Prostate gland (tissue), 2 donors: Measurements from ENCODE around the gene NSD1. TPM values are rescaled to one million over a fixed set of nuclear protein-coding genes. Genes with fewer than 3 reads are reported as not detected.

Experiments used
- DNase-seq: peaks from one replicate; pipeline ENCODE4 v3.0.0-alpha.2; 2019; ENCODE audit warnings: low spot score
- H3K27ac ChIP-seq, 2 donors: fragments of 200-600 bp; sonication (generic); 2 replicates each; pipeline ENCODE4 v1.5.1; 2017 to 2019
- H3K27me3 ChIP-seq: fragments of 200-600 bp; sonication (generic); replicated peaks from 2 replicates; pipeline ENCODE4 v1.5.1; 2019; ENCODE audit not compliant: insufficient read depth
- H3K36me3 ChIP-seq, 2 donors: fragments of 200-600 bp; sonication (generic); 1 replicate in 1 of 2; 2 replicates in 1 of 2; pipeline versions ENCODE4 v1.5.1 to v1.8.1; 2017 to 2019
- H3K4me1 ChIP-seq: fragments of 200-600 bp; sonication (generic); replicated peaks from 2 replicates; pipeline ENCODE4 v1.5.1; 2019
- H3K4me3 ChIP-seq, 2 donors: fragments of 200-600 bp; sonication (generic); 2 replicates each; pipeline ENCODE4 v1.5.1; 2017 to 2019
- H3K9me3 ChIP-seq: fragments of 200-600 bp; sonication (generic); 2 replicates; pipeline ENCODE4 v1.5.1; 2017
- POLR2A ChIP-seq: fragments of 450-650 bp; IDR thresholded peaks from one replicate; pipeline ENCODE4 v1.6.1; 2016; ENCODE audit warnings: antibody characterized with exemption, mild to moderate bottlenecking
- POLR2AphosphoS5 ChIP-seq: sonication (generic); formaldehyde crosslinking; IDR thresholded peaks from one replicate; pipeline ENCODE4 v1.6.1; 2017; ENCODE audit warnings: antibody characterized with exemption
- WGBS: methylation state at CpG from one replicate; pipeline ENCODE4 v1.1.5; 2018; 5-methylcytosine and 5-hydroxymethylcytosine counted together
- intact Hi-C: fragments of 100-400 bp; cut with DNase I; formaldehyde crosslinking; loops from one replicate; pipeline ENCODE4 v1.14.2; 2022
- total RNA-seq, 2 donors: library from RNA; depleted of rRNA; stranded (reverse); fragments of >200 nt; gene quantifications; one replicate each; pipeline ENCODE4 v1.1.0, GENCODE V29; 2016
- TF ChIP-seq, protein P1 (sequence below), 4 experiments: fragments of 200-600 bp in 2 of 4; fragments of 450-650 bp in 2 of 4; sonication (generic) in 2 of 4; IDR thresholded peaks; 1 replicate in 3 of 4; 2 replicates in 1 of 4; pipeline ENCODE4 v1.5.1; 2016 to 2019; ENCODE audit warnings: antibody characterized with exemption in 4 of 4, mild to moderate bottlenecking in 2 of 4, moderate library complexity in 2 of 4

Gene NSD1
- total RNA-seq, 2 donors from 2014 or later: 37.2 to 53.9 TPM

DNA sequence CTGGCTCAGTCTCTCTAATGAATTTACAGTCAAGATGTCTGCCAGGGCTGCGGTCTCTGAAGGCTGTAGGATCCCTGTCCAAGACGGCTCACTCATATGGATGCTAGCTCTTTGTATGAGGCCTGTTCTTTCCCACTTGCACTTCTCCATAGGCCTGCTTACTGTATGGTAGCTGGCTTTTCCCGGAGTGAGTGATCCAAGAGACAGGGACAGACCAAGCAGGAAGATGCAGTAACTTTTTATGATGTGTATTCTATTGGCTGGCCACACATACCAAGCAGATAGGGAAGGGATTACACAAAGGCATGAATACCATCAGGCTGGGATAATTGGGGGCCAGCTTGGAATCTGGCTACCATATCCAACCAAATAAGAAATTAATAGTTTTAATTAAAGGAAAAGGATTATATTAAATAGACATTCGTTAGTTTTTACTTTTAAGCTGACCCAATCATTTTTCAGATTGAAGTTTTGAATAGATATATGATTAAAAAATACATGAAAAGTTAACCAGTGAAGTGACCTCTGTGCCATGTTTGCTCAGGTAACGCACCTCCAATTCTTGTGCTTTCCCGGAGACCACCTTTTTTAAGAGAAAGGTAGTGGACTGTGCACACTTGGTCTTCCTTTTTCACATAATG, 20.6 kb downstream of the NSD1 start:
- H3K36me3 ChIP-seq: no peaks in the 10 kb centered on the region
- DNase-seq: peak; percentile 54
- WGBS: 43% methylated on average over 6 of the region's 6 CpGs
- H3K9me3 ChIP-seq: no peaks in the 10 kb centered on the region
- intact Hi-C loops: no loop called here
- no peak overlapping the region for H3K27ac ChIP-seq
- no peak for TF ChIP-seq POLR2A
- TF ChIP-seq, protein P1, sequence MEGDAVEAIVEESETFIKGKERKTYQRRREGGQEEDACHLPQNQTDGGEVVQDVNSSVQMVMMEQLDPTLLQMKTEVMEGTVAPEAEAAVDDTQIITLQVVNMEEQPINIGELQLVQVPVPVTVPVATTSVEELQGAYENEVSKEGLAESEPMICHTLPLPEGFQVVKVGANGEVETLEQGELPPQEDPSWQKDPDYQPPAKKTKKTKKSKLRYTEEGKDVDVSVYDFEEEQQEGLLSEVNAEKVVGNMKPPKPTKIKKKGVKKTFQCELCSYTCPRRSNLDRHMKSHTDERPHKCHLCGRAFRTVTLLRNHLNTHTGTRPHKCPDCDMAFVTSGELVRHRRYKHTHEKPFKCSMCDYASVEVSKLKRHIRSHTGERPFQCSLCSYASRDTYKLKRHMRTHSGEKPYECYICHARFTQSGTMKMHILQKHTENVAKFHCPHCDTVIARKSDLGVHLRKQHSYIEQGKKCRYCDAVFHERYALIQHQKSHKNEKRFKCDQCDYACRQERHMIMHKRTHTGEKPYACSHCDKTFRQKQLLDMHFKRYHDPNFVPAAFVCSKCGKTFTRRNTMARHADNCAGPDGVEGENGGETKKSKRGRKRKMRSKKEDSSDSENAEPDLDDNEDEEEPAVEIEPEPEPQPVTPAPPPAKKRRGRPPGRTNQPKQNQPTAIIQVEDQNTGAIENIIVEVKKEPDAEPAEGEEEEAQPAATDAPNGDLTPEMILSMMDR (IDR thresholded peaks at IDR 0.05): no peak
- TF ChIP-seq POLR2AphosphoS5: peak; percentile 61
- H3K27me3 ChIP-seq: no peaks in the 10 kb centered on the region
- no peak overlapping the region for H3K4me3 ChIP-seq
- H3K4me1 ChIP-seq: no peaks in the 10 kb centered on the region

DNA sequence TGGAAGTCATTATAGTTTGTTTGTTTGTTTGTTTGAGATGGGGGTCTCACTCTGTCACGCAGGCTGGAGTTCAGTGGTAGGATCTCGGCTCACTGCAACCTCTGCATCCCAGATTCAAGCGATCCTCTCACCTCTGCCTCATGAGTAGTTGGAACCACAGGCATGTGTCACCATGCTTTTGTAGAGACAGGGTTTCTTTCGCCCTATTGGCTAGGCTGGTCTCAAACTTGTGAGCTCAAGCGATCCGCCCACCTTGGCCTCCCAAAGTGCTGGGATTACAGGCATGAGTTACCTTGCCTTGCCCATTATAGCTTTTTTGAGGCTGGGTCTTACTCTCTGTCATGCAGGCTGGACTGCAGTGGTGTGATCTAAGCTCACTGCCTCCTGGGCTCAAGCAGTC, 28.8 kb downstream of the NSD1 start:
- no peaks in the 10 kb centered on the region for H3K27me3 ChIP-seq
- 98% methylated on average over 6 of the region's 6 CpGs for WGBS
- H3K9me3 ChIP-seq: no peaks in the 10 kb centered on the region
- intact Hi-C loops: no loop called here
- H3K4me3 ChIP-seq: no peak overlapping the region
- no peaks in the 10 kb centered on the region for H3K36me3 ChIP-seq
- no peaks in the 10 kb centered on the region for H3K4me1 ChIP-seq
- TF ChIP-seq POLR2A (no peak), POLR2AphosphoS5 (no peak)
- TF ChIP-seq, protein P1 (IDR thresholded peaks at IDR 0.05): no peak
- no peak for DNase-seq
- H3K27ac ChIP-seq: no peak overlapping the region

DNA sequence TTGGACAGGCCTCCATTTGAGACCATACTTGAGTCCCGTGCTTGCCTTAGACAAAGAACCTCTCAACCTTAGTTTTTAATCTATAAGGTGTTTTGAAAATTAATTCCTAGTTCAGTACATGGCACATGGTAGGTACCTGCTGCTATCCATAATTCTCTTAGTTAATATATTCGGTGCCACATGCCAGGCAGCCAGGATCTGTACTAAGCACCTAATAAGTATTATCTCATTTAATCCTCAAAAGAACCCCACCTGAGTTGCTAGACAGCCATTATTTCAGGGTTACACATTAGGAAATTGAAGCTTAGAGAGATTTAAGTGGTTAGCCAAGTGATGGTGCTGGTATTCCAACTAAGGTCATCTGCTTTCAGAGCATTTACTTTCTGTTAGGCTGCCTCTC, 29.9 kb downstream of the NSD1 start:
- Histone ChIP-seq H3K9me3 (no peaks in the 10 kb centered on the region), H3K4me3 (no peak overlapping the region), H3K27ac (no peak overlapping the region), H3K4me1 (no peaks in the 10 kb centered on the region), H3K27me3 (no peaks in the 10 kb centered on the region), H3K36me3 (no peaks in the 10 kb centered on the region)
- no peak for DNase-seq
- intact Hi-C loops: no loop called here
- no peak for TF ChIP-seq POLR2A
- 98% methylated on average over 2 of the region's 2 CpGs for WGBS

- H3K36me3 ChIP-seq: no peaks in the 10 kb centered on the region
- no peak for DNase-seq
- no peak overlapping the region for H3K27ac ChIP-seq
- TF ChIP-seq POLR2AphosphoS5: no peak
- TF ChIP-seq, protein P1 (IDR thresholded peaks at IDR 0.05): no peak
- no peak for TF ChIP-seq POLR2A
- WGBS: 93% methylated on average over 15 of the region's 15 CpGs
- intact Hi-C loops: no loop called here
- no peaks in the 10 kb centered on the region for H3K9me3 ChIP-seq
- H3K4me3 ChIP-seq: no peak overlapping the region
- H3K4me1 ChIP-seq: no peaks in the 10 kb centered on the region
- no peaks in the 10 kb centered on the region for H3K27me3 ChIP-seq
Observed at GRCh38 chr5:177169271-177169670, 35.7 kb downstream of the NSD1 start.

- no peaks in the 10 kb centered on the region for H3K4me1 ChIP-seq
- H3K27ac ChIP-seq: no peak overlapping the region
- no peak for DNase-seq
- whole genome bisulfite sequencing: 80% methylated on average over 2 of the region's 2 CpGs
- no peaks in the 10 kb centered on the region for H3K36me3 ChIP-seq
- H3K4me3 ChIP-seq: no peak overlapping the region
- no peaks in the 10 kb centered on the region for H3K9me3 ChIP-seq
- TF ChIP-seq POLR2A (no peak), POLR2AphosphoS5 (no peak)
- TF ChIP-seq, protein P1 (IDR thresholded peaks at IDR 0.05): no peak
- no peaks in the 10 kb centered on the region for H3K27me3 ChIP-seq
- intact Hi-C loops: no loop called here
Observed at GRCh38 chr5:177171961-177172360, 38.4 kb downstream of the NSD1 start.
